HG03354 (cell line): Measurements from ENCODE around the gene CLSTN2.

Experiments used
- ATAC-seq: cut with Tn5 transposase; IDR thresholded peaks from one replicate; pipeline ENCODE4 v1.9.1; 2021; ENCODE audit warnings: mild to moderate bottlenecking; ENCODE audit not compliant: unreplicated experiment, poor library complexity, severe bottlenecking

The CLSTN2 gene

DNA sequence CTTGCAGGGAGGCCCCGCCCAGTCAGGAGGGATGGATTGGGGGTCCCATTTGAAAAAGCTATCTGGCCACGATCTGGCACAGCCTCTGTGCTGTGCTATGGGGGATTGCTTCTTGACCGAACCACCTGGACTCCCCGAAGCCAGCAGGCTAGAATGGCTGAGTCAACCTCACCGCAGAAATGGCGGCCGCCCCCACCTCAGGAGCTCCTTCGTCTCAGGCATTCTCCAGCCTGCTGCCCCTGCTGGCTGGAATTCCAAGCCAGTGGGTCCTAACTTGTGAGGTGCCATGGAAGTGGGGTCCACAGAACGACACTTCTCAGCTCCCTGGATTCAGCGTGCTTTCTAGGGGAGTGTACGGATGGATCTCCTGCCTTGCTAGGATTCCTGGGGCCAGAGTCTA is 562.3 kb downstream of the CLSTN2 start:
- ATAC-seq = no peak

DNA sequence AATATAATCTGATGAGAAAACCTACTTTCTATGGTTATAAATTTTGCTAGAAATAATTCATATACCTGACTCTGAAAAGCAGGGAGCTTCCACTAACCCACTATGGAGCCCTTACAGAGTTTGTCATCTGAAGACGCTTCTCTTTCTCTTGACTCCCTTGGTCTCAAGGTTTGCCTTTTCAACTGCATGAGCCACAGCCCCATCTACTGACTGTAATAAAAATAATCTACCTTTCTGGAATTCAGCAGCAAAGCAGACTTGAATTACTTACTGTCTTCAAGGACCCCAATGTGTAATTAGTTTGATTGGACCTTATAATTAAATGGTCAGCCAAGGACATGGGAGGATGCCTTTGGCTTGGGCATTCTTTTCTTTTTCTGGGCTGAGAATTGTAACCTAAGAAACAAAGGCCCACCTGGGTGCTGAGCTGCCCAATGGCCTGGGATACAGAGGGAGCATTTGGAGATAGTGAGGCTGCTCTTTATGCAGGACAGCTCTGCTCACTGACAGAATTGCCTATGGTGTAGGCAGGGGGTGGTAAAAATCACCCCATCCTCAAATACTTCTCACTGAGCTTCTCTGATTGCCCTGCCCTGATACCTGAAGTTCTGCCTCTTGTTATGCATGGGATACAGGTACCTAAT is 564.3 kb downstream of the CLSTN2 start:
- ATAC-seq = no peak

DNA sequence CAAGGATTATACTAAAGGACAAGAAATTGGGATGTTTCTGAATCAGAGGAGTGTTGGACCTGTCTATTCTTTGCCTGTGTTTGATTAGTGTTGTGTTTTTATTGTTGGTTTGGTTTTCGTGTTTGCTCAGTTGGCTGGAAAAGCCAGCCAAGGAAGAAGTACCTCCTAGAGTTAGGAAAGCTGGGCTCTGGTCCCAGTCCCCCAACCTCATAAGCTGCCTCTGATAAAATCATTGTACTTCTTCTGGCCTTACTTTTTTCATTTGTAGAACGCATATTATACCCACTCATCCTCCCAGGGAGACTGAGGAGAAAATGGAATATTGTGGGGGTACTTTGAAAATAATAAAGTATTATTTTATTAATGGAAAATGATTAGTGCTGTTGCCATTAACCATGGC is 565.5 kb downstream of the CLSTN2 start:
- no peak for ATAC-seq

DNA sequence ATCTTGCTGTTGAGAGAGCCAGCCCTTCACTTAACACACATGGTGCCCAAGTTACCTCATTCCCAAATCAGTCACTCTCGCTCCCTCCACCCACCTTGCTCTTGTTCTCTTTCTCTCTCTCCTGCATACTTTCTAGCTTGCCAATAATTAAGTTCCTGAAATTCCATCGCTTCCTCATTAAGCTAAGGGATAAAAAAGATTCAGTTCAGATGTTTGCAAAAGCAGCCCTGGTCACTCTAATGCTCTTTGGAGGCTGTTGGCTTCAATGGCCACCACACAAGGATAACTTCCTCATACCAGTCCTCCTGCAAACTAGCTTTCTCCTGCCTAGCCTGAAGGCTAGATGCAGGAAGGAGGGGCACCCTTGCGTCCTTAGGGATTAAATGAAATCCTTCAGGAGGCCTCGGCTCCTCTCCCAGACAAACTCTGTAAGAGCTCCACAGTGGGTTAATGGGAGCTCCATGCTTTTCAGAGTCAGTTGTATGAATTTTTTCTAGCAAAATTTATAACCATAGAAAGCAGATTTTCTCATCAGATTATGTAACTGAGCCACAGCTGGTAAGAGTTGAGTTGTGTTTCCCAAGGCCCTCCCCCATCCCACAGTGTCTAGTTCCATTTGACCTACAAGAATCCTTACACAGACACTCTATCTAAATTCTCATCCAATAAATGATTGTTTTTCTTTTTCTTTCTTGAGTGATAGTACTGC is 566.2 kb downstream of the CLSTN2 start:
- ATAC-seq = no peak

DNA sequence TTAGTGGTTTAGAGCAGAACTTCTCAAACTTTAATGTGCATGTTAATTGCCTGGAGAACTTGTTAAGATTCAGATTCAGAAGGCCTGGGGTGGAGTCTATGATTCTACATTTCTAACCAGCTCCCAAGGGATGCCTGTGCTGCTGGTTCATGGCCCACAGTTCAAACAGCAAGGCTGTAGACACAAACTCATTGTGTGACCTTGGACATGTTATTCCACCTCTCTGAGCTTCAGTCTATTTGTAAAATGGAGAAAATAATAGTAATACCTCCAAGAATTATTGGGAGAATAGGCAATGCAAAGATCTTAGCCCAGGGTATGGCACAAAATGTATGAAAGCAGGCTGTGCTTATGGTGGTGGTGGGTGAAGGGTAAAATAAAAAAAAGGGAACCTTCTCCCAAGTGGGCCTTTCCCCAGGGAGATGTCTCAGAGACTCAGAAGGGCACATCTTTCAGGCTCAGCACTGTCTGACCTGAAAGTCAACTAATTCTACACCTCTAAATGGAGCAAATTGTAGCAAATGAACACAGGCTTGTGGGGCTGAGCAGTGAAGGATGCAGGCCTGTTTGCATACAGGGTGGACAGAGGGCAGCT is 566.9 kb downstream of the CLSTN2 start:
- no peak for ATAC-seq

DNA sequence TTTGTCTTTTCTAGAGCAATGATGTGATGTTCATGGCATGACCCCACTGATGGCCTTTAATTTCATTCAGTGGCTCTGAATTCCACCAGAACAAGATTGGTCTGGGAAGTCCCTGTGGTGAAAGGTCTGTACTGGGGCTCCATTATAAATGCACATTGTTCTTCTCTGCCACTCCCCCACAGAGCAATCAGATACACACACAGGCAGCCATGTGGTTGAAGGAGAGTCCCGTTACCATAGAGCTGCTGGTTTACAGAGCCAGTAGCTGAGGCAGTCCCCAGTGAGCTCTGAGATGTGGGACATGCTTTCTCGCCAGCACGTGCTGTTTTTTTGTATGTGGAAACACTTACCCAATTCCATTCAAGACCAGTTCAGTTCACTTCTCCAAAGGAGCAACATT is 570.2 kb downstream of the CLSTN2 start:
- peak; percentile 81 for ATAC-seq

DNA sequence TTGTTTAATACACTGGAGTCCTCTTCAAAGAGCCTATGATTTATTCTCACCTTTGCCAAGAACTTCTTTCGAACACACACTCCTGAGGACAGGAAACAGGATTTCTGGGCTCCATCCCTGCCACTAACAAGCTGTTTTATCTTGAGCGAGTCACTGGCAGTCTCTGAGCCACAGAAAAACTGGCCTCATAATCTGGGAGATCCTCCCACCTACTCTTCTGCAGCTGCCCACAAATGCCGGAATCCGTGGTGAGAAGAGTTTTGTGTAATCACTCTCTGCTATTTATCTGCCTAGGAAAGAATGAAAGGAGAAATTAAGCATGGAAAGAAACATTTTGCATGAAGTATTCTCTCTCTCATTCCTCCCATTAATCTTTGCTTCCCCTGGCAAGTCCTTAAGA is 570.9 kb downstream of the CLSTN2 start:
- ATAC-seq = no peak

DNA sequence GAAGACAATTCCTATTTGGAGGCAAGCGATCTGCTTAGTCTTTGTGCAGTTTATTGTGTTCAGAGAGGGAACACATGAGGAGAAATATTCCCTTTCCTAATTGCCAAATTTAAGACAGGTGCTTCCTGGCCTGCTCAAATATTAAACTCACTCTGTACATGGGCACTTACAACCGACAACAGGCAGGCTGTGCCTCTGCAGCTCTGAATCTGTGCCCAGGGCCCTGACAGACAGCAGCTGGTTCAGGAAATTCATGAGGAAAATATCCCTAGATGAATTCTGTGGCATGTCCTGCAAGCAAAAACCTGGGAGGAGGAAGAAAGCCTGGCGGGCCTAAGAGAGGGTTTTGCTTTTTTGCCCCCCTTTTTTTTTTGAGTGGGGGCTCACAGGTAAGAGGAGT is 573.6 kb downstream of the CLSTN2 start:
- ATAC-seq = no peak

DNA sequence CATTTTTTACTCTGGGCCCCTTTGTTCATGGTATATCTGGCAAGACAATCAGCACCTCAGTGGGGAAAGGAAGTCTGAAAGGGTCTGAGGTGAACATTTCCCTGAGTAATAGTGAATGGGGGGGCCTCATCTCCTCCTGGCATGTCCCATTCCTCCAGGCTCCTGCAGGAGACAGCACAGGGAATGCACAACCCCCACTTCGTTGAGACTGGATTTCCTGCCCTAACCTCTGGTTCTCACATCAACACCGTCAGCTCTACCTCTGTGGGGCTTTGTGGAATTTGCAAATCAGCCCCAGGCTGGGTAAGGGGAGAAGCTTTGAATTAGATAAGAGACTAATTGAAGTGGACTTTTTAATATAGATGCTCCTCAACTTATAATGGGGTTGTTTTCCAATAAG is 574.5 kb downstream of the CLSTN2 start:
- ATAC-seq = no peak

DNA sequence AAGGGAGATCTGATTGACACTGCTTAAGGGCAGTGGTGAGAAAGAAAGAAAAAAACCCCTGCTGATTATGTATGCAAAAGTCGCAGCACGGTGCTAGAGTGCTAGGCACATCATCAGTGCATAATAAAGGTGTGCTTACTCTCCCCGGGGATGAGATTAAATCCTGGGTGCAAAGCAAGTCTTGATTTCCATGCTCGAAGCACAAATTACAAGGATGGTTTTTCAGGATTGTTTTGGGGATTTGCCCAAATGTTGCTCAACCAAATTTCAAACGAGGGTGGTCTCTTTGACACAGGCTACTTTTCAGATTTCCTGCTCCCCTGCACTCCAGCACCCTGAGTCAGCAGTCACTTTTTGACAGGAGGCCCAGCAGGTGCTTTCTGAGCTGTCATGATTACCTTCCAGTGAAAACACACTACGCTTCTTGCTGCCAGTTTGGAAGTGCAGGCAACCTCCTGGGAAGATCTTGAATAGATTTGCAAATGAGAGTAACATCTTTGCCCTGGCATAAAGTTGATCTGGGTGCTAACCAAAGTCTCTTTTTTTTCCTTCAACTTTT is 575.4 kb downstream of the CLSTN2 start:
- ATAC-seq = no peak

DNA sequence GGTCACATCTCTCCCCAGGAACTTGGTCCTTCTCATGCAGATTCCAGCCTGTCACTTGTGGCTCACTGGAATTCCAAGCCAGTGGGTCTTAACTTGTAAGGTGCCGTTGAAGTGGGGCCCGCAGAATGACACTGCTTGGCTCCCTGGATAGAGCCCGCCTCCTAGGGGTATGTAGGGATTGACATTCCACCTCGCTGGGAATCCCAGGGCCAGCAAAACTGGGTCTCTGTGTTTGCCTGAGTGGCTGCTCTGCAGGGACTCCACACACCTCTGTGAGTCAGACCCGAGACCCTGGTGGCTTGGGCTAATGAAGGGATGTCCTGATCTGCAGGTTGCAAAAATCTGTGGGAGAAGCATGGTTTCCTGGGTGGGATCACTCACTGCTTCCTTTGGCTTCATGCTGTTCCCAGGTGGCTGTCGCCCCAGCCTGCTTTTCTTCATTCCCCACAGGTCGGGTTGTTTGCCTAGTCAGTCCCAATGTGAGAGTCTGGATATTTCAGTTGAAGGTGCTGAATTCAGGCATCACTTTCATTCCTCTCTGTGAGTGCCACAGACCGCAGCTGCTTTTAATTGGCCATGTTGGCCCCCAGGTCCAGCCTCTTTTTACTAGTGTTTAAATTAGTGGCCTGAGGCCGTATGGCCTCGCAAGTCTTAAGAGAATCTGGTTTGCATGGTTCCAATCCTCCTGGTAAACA is 586.9 kb downstream of the CLSTN2 start:
- ATAC-seq = no peak

DNA sequence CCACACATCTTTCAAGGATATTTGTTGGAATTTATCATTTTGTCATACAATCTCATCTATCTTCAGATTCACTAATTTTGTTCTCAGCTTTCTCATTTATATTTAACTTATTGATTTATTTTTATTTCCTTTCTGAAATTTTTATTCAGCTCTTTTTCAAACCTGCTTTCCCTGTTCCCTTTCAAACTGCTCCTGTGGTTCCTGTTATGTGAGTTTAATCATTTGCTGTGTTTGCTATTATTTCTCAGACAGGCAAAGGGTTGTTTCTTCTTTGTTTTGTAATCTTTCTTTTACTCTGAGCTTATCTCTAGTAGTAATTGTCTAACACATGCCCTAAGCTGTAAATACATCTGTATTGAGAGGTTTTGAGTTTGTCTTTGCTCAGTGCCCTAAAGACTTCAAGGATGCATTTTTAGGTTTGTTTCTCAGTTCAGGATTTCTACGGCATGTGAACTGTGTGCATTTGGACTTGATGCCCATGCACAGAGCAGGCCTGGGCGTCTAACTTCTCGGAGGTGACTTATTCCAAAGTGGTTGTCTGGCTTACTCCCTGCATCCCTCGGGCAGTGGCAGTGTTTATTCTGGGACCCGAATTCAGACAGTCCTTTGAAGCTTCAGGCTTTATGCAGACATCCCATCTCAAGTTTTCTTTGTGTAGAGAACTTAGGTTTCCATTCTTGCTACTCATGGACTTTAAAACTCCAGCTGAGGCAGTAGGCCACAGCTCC is 587.8 kb downstream of the CLSTN2 start:
- ATAC-seq = no peak

DNA sequence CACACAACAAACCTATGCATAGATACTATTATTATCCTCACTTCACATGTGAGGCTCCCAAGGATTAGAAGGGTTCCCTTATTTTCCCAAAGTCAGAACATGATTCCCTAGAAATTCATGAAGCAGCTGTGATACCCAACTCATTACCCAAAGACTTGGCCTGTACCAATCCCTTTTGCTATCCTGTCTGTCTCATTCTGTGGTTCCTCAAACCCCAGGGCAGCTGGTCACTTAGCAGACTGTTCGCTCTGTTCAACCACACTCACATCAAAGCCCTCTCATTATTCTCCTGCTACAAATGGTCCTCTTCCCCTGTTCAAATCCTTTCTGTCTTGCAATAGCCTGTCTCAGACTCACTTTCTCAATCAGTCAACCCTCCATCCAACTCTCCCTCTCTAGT is 588.6 kb downstream of the CLSTN2 start:
- no peak for ATAC-seq

DNA sequence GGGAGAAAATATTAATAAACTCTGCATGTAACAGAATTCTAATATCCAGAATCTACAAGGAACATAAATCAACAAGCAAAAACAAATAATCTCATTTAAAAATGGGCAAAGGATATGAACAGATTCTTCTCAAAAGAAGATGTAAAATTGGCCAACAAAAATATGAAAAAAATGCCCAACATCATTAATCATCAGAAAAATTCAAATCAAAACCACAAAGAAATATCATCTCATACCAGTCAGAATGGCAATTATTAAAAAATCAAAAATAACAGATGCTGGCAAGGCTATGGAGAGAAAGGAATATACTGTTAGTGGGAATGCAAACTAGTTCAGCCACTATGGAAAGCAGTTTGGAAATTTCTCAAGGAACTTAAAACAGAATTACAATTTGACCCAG is 592.2 kb downstream of the CLSTN2 start:
- no peak for ATAC-seq

DNA sequence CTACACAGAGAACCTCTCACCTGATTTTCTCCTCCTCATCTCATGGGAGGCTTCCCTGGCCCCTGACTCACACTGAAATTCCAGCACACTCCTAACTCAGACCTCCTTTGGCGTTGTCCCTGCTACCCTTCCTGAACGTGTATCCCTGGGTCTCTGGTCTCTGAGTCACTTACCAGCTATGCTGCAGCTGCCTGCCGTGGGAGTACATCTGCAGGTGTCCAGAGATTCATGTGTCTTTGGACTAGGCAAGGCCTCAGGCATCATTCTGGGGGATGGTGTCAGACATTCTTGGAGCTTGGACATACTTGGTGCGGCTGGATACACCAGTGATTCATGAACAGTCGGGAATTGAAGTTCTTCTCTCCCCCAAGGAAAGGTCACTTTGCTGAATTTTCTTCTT is 594.1 kb downstream of the CLSTN2 start:
- ATAC-seq = no peak

DNA sequence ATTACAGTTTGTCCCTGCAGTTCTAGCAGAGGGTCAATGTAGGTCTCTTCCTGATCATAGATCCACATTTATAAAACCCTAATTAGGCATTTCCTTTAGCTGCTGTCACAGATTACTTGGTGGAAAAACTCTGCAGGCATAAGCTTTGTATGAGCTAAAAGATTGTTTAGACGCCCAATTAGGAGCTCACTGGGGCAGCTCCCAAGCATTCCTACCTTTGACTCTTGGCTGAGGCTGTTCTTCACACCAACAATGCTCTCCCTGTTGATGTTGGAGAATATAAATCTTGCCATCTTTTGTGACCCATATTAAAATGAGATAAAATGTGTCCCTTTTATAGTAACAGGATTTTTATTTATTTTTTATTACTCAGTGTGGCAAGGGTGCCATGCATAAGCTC is 594.6 kb downstream of the CLSTN2 start:
- ATAC-seq = no peak

DNA sequence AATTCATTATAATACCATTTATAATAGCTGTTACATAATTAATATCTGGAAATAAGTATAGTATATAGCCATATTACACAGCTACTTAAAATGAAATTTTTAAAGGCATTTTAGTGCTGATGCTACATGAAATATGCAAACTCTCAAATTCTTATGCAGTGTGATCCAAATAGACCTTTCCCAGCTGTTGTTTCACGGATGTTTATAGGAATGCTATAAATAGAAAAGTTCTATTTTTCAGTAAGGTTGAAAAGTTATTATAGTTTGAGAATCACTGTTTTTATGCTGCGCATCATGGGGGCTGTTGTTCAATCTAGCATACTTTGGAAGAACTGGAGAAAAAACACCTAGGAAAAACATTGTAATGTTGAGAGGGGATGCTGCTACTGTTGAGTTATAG is 595.1 kb downstream of the CLSTN2 start:
- no peak for ATAC-seq

DNA sequence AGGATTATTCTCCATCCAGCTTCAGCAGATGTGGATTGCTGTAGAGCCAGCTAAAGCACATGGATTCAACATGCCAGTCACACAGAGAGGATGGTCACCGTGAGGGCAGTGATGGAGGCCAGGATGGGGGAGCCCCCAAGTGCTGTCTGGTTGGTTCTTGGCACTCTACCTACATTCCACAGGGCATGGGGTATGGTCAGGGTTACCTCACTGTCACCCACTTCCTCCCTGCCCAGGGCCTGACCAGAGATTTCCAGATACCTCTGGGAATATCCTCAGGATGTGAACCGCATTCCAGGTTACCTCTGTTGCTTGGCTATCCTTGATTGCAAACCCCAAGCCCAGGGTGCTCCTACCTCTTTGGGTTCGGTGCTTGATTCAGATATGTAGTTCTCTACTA is 595.6 kb downstream of the CLSTN2 start:
- no peak for ATAC-seq

DNA sequence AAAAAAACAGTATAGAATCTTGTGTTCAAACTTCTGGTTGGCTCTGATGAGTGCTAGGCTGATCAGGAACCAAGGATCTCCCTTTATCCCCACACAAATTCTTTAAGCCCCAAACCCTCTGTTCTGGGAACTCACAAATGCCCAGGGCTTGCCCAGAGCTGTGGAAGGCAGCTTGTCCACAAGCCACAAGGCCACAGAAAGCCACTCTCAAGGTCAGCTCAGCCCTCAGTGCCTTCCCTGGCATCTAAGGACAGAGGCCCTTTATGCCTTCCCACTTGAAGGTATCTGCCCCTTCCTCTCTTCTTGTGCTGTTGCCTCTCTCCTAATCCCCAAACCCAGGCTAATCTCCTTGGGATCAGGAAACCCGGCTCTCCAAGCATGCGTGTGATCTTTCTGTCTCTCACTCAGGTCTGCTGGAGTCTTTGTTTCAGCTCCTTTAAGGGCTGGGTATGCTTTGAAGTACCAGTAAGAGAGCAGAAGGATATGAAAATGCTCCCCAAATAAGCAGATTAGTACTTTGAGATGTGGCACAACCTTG is 597.9 kb downstream of the CLSTN2 start:
- no peak for ATAC-seq
